HG03045 (cell line): Measurements from ENCODE around the gene ETV3L.

Source experiments
- ATAC-seq: cut with Tn5 transposase; IDR thresholded peaks from one replicate; pipeline ENCODE4 v1.9.1; 2021; ENCODE audit warnings: mild to moderate bottlenecking, moderate library complexity; ENCODE audit not compliant: unreplicated experiment

The ETV3L gene

DNA sequence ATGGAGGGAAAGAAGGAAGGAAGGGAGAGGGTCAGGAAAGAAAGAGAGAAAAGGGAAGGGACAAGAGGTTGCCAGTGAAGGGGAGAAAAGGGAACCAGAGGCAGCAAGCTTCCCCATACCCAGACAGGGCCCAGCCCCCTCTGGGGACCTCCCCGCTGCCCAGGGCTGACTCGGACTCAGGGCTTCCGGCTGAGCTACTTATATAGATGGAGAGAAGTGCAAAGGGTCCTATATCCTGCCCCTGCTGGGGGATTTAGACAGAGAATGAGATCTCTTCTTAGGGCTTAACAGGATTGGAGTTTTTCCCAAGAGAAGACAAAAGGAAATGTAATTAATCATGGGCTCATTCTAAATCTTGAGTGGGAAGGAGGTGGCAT lies at the start of gene ETV3L:
TSS of gene ETV3L (minus strand) at position 176 of the 377 bp plus-strand sequence. CDS start 285 bp downstream, outside the sequence.
- no peak for ATAC-seq

- ATAC-seq, result no peak
These were observed 48.5 kb upstream of the ETV3L start for GRCh38 chr1:157147906-157148700.

DNA sequence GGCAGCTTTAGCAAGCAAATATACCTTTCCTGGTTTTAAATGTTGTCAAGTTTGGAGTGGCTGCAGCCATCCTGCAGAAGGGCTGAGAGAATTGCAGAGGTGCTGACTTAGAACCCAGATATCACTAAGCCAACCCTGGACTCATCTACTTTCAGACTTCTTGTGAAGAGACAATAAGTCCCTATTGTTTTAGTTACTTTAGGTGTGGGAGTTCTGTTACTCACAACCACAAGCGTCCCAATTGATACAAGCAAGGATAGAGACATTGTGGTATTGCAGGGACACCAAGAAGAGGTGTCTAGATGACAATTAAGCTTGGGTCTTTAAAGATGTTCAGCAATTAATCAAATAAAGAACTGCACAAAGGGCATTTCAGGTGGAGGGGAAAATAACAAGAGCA lies 47.4 kb upstream of the ETV3L start:
- ATAC-seq, result no peak

DNA sequence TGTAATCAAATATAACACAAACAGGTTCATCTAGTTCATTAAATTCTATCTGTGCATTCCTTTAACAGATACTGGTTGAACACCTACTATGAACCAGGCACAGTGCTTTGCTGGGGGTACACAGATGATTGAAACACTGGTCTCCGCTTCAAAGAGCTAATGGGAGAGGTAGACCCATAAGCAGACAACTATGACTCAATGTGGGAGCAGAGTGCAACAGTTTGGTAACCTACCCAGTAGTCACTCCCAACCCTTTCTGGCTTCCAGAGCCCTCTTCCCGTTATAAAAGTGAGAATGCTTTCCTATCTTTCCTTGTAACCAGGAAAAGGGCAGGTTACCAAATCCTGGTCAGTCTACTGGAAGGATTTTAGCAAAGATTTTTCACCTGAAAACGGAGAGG lies 46.6 kb upstream of the ETV3L start:
- no peak for ATAC-seq

DNA sequence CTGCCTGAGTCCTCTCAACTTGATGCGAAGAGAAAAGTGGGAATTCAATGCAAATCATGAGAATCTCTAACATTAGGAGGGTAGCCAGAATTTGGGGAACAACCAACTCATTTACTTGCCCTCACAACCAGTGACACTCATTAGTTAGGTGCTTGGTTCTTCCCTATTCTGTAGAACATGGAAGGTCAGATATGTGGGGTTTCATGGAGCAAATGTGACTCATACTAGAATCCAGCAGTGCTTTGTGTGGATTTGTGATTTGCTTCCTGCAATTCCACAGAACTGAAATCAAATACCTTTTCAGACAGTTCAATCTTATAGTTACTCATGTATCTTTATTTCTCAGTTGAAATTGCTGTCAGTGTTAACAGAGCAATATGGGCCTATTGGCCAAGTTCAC lies 45.5 kb upstream of the ETV3L start:
- ATAC-seq, result no peak

GRCh38 chr1:157144509-157144908 lies 44.9 kb upstream of the ETV3L start:
- ATAC-seq, result no peak

- no peak for ATAC-seq
These were observed 43.3 kb upstream of the ETV3L start for GRCh38 chr1:157142765-157143423.

DNA sequence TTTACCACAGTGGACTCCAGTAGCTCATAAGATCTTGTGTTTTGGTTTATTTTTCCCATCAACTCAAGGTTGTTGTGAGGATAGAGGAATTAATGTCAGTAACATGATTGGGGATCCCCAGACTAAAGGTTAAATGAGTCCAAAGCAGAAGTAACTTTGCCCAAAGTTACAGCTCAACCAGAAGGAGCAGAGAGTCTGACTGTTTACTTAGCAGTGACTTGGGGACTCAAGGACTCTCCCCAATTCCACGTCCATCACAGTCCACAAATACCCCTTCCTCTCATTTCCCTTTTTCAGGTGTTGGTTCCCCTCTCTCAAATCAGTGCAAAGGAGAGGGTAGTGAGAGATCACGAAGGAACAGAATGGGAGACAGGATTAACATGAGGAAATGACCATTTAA lies 42.6 kb upstream of the ETV3L start:
- ATAC-seq, result no peak

- ATAC-seq, result no peak
These were observed 41.7 kb upstream of the ETV3L start for GRCh38 chr1:157141212-157141855.

DNA sequence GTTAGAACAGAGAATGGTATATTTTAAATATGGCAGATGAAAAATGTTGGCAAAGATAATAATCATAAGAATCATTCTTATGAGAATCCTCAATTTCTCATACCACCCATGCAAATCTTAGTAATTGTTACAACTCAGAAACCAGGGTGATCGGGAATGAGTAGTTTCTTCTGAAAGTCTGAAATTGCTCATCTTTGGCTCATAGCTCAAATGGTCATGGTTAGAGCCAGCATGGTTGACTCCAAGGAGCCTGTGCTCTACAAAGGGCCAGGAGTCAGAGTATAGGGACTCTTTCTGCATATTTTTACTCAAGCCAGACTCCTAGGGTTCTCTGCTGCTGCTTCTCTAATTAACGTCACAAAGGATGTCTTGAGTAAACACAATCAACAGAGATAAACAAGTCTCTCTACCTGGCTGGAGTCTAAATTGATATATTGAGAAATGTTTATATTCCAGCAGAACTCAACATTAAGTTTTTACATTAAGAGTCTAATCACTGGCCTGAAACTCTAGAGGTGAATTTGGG lies 40.5 kb upstream of the ETV3L start:
- ATAC-seq, result no peak

GRCh38 chr1:157139052-157139715 lies 39.6 kb upstream of the ETV3L start:
- ATAC-seq, result no peak

- peak; percentile 86 for ATAC-seq
These were observed 38.8 kb upstream of the ETV3L start, which contains the start of gene ETV3 for GRCh38 chr1:157138220-157139051. Gene ETV3, minus strand, starts transcription at chr1:157138395. Its CDS starts 2,043 bp downstream, at chr1:157136352.

DNA sequence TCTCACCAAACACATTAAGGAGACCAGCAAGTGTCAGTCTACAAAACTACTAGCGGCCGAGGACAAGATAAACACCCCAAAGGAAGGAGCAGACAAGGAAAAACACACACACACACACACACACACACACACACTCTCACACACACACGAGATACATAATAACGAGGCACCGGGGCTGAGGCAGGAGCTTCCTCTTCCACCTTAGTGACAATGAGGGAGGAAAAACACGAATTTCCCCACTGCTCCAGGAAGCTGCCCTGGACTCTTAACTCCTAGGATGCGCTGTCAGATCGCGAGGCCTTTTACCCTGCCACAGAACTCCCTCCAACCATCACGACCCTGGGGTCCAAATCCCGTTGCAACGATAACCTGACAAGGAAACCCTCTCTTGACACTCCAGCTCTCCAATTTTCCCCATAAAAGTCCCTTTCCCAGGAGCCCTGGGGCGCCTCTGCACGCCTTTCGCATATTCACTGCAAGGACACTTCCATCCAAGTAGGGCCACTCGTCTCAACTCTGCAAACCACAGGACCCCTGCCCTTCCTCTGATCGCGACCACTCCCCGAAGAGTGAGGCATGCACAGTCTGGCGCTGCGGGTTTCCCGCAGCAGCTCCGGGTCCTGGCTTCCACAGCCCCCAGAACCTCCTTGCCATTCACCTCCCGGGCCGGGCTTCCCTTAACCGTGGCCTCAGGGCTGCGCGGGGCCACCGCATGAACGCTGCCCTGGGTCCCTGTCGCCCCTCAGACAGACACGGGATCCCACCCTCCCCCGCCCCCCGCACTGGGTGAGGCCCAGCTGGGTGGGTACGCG lies 38.0 kb upstream of the ETV3L start:
- peak; percentile 8 for ATAC-seq

DNA sequence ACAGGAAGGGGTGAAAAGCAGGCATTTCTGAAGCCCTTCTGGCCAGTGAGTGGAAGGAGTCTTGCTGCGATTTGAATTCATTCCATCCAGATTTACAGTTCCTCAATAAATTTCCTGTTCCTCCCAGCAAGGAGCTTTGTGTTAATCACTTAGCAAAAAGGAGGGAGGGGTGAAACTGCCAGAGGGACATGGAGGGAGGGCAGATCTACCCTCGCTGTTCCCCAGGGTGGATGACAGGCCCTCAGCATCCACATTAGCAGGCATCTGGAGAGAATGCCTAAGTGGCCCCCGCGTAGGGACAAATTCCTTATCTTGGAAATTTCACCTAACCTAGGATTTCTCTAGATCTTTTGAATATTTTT lies 37.4 kb upstream of the ETV3L start:
- no peak for ATAC-seq

DNA sequence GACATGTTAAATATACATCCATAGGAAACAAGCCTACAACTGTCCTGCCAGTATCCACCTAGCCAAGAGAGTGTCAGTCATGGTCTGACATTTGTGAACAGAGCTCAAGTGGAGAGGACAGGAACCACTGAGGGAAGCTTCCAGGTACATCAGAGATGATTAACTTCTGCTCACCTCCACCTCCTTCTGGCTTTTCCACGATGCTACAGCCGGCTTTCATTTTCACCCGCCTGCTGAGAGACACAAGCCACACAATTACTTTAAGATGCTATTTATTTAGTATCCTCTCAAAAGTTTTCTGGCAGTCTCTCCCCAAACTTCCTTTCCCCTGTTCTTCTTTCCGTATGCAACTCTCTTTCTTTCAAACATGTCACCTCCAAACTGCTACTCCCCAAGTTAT lies 36.5 kb upstream of the ETV3L start:
- ATAC-seq, result no peak

DNA sequence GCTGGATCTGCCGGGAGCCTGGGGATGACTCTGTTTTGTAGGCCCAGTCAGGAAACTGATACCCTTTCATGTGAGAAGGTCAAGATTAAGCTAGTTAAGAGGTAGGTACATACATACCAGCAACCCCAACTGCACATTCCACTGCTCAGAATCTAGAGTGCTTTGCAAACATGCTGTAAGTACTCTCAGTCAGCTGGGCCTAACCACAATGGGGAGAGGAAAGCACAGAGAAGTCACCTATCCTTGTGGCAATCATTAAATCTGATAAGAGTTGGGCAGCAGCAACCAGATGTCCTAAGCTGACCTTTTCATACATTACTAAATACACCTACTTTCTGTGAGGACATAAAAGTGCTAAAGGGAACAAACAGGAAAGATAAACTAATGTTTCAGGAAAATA lies 36.0 kb upstream of the ETV3L start:
- ATAC-seq, result no peak

GRCh38 chr1:157135070-157135469 lies 35.5 kb upstream of the ETV3L start:
- no peak for ATAC-seq

DNA sequence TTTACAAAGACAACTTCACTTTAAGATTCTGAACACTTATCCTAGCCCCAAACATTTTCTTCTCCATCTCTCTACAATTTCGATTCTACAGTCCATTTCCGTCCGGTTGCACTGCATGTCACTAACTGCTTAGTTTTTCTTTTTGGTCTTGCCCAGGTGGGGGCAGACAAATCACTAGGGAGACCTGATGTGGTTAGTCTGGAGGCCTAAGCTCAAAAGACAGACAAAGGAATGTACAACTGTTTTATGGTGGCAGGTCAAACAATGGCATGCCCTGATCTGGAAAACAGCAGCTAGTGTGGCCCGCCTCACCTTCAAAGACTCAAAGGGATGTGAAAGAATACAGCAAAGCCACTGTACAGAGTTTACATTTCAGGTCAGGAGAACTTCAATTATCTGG lies 34.8 kb upstream of the ETV3L start:
- no peak for ATAC-seq

DNA sequence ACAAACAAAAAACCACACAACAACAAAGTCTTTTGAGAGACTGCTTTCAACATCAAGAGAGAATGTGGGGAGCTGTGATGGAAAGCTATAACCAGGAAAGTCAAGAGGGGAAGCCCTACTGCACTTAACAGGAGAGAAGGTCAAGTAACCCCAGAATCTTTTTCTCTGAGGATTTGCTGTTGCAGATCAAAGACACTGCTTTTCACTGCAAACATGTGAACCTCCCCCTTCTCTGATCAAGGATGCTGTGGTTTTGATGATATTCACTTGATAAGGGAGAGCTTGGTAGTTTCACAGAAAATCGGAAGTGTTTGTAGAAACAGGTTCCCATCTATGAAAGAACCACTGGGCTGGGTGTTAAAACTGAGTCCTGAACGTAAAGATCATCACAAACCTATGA lies 33.8 kb upstream of the ETV3L start:
- ATAC-seq, result no peak
